Measurements from ENCODE around the gene MMAB. TPM values are rescaled to one million over a fixed set of nuclear protein-coding genes. Genes with fewer than 3 reads are reported as not detected.

The MMAB gene
- total RNA-seq, 2 donors from 2014 or later, result 59.1 to 76.6 TPM

DNA sequence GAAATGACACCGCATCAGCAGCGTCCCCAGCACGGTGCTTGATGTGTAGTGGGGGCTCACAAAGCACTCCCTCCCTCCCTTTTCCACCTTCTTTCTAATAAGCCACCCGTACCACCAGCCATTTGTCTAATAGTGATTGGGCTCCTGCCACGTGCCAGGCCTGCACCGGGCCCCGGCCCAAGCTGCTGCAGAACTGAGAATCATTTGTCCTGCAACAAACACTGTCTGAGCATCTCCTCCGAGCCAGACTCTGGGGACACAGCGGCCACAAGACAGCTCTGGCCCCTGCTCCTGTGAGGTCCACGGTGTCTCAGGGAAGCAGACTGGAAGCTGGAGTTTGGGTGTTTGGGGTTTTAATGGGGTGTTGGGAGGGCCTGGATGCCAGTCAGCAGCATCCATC, 44.2 kb upstream of the MMAB start:
- no peak for TF ChIP-seq CTCF (IDR thresholded peaks at IDR 0.05)
- H3K27me3 ChIP-seq, result peaks cover 4% of the 10 kb centered on the region
- H3K9me3 ChIP-seq, result no peaks in the 10 kb centered on the region
- no peak overlapping the region for H3K27ac ChIP-seq
- intact Hi-C loops (cut with DNase I), result no loop called here
- H3K4me1 ChIP-seq, result peaks cover 3% of the 10 kb centered on the region
- H3K36me3 ChIP-seq, result no peaks in the 10 kb centered on the region
- no peak overlapping the region for H3K9ac ChIP-seq (ENCODE audit: low read depth in 2 of 2, low read length in 2 of 2)
- no peak for DNase-seq
- no peak overlapping the region for H3K4me3 ChIP-seq

DNA sequence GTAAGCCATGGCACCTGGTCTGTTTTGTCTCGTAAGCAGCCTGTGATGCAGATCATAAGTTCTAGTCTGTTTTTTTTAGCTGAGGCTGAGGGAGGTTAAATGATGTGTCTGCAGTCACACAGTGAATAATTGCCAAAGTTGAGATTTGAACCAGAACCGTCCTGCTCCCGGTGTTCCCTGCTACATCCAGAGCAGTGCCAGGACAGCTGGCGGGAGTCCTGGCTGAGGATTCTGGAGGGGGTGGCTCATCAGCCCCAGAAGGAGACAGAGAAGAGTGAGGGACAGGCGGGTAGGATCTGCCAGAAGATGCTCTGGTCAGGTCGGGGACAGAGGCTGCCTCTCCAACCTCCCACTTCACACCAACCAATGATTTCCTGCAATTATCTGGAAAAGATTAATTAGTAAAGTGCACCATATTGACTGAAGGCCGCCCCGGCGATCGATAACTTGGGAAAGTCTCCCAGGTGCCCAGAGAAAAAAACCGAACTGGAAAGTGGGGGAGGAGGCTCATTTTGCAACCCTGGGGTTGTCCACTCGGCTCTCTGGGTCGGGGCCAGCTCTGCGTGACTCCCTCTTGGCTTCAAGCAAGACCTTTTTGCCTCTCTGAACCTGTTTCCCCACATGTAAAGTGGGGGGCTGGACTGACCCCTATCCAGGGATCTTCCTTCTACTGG, 42.4 kb upstream of the MMAB start:
- Histone ChIP-seq H3K36me3 (no peaks in the 10 kb centered on the region), H3K9ac (ENCODE audit: low read depth in 2 of 2, low read length in 2 of 2) (no peak overlapping the region), H3K9me3 (no peaks in the 10 kb centered on the region), H3K4me3 (no peak overlapping the region), H3K27ac (no peak overlapping the region), H3K4me1 (no peaks in the 10 kb centered on the region), H3K27me3 (no peaks in the 10 kb centered on the region)
- intact Hi-C loops (cut with DNase I), result no loop called here
- no peak for TF ChIP-seq CTCF (IDR thresholded peaks at IDR 0.05)
- no peak for DNase-seq

DNA sequence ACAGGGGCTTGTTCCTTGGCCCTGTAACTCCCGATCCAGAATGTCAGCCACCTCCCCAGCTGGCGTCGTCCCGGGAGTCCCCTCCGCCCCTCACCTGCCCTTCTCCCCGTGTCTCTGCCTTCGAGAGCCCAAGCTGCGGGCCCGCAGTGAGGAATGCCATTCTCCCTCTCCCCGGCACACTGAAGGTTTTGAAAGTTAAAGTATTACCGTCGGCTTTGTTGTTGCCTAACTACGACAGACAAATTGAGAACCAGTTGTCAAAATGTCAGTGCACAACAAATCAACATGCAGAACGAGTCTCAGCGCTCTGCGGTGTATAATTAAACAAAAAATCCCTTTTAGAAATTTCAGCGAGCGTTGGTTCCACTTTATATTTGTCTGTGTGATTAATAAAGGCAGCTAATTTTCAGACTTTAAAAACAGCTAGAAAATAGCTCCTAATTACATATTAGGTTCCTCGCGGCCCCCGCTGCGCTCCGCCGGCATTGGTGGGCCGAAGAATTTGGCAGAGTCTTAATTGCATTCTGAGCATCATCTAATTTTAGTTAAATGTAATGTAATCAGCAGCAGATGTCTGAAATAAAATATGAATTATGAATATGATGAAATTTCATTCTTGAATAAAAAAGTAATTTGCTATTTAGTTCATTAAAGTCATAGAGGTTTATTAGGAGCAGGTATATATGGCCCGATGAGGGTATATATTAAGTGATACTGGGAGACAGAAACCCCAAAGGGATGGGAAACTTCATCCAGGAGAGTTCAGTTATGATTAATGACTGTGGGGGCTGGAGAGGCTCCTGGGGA, 40.5 kb upstream of the MMAB start:
- Histone ChIP-seq H3K36me3 (no peaks in the 10 kb centered on the region), H3K4me1 (no peaks in the 10 kb centered on the region), H3K9me3 (no peaks in the 10 kb centered on the region), H3K27ac (no peak overlapping the region), H3K9ac (ENCODE audit: low read depth in 2 of 2, low read length in 2 of 2) (no peak overlapping the region), H3K4me3 (no peak overlapping the region), H3K27me3 (no peaks in the 10 kb centered on the region)
- intact Hi-C loops (cut with DNase I), result no loop called here
- no peak for DNase-seq
- no peak for TF ChIP-seq CTCF (IDR thresholded peaks at IDR 0.05)

DNA sequence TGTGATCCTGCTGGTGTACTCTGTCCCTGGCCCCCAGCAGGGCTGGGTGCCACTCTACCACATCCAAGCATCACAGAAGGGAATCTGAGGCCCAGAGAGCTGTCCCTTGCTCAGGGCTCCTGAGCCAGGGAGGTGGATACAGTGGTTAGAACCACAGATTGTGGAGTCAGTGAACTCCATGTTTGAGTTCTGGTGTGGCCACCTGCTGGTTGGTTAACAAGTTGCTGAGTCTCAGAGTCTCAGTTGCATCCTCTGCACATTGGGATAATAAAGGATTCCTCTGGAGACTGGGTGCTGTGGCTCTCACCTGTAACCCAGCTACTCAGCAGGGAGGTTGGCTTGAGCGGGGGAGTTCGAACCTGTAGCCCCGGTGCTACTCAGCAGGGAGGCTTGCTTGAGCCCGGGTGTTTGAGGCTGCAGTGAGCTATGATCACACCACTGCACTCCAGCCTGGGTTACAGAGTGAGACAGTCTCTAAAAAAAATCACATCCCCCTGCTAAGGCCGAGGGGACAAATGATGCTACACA, 39.7 kb upstream of the MMAB start:
- no peak for TF ChIP-seq CTCF (IDR thresholded peaks at IDR 0.05)
- Histone ChIP-seq H3K9ac (ENCODE audit: low read depth in 2 of 2, low read length in 2 of 2) (no peak overlapping the region), H3K4me1 (no peaks in the 10 kb centered on the region), H3K36me3 (no peaks in the 10 kb centered on the region), H3K9me3 (no peaks in the 10 kb centered on the region), H3K4me3 (no peak overlapping the region), H3K27me3 (no peaks in the 10 kb centered on the region), H3K27ac (no peak overlapping the region)
- DNase-seq, result no peak
- intact Hi-C loops (cut with DNase I), result no loop called here

DNA sequence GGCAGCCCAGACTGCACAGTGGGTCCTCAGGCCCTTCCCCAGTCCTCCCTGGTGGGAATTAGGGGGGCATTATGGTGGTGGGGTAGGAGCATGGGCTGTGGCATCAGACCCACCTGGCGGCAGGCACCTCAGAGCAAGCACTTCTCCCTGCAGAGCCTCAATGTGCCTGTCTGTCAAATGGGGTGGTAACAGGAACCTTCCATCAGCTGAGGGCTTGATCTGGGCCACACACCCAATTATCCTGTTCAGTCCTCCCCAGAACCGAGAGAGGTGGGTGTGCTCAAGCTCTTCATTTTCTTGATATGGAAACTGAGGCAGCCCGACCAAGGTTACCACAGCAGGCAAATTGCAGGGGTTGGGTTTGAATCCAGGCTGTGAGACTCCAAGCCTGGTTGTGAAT, 38.7 kb upstream of the MMAB start:
- H3K27ac ChIP-seq, result no peak overlapping the region
- no peak for DNase-seq
- no peak overlapping the region for H3K4me3 ChIP-seq
- no peak overlapping the region for H3K9ac ChIP-seq (ENCODE audit: low read depth in 2 of 2, low read length in 2 of 2)
- intact Hi-C loops (cut with DNase I), result no loop called here
- TF ChIP-seq CTCF (IDR thresholded peaks at IDR 0.05), result no peak
- no peaks in the 10 kb centered on the region for H3K4me1 ChIP-seq
- no peaks in the 10 kb centered on the region for H3K27me3 ChIP-seq
- no peaks in the 10 kb centered on the region for H3K9me3 ChIP-seq
- H3K36me3 ChIP-seq, result no peaks in the 10 kb centered on the region
